HG03342 (cell line): ENCODE data around the gene TIAL1.
"Not testable (repeated sequence)": the region's sequence is repeated elsewhere in the genome, so short reads cannot be mapped to it uniquely, and the experiment has no call there.

Experiments used
- ATAC-seq: cut with Tn5 transposase; IDR thresholded peaks from one replicate; pipeline ENCODE4 v1.9.1; 2021; ENCODE audit warnings: mild to moderate bottlenecking, moderate library complexity; ENCODE audit not compliant: unreplicated experiment

The TIAL1 gene

DNA sequence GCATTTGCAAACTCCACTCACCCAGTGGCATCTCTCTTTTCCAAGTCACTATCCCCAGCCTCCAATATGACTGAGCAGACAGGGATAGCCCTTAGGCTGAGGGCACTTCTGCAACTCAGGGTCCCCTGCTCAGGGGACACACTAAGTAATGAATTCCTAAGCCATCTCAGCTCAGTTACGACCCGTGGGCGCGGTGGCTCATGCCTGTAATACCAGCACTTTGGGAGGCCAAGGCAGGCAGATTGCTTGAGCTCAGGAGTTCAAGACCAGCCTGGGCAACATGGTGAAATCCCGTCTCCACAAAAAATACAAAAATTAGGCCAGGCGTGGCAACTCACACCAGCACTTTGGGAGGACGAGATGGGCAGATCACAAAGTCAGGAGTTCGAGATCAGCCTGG, 64.5 kb downstream of the TIAL1 start:
- not testable (repeated sequence) for ATAC-seq

DNA sequence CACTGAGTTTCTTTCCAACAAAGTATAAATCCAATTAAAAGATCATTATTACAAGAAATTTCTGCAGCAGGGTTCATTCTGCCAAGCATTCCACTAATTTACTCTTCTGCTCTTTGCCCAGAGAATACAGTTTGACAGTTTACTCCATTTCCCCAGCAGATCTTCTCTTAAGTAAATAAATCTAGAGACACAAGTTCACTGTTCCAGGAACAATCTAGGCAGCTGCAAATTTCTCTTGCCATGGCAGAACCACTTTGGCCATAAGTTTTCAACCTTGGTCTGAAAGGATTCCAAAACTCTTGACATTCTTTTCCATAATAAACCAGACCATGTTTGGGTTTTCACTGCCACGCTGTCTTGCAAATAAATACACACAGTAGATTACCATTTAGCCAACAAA, 65.7 kb downstream of the TIAL1 start:
- no peak for ATAC-seq

DNA sequence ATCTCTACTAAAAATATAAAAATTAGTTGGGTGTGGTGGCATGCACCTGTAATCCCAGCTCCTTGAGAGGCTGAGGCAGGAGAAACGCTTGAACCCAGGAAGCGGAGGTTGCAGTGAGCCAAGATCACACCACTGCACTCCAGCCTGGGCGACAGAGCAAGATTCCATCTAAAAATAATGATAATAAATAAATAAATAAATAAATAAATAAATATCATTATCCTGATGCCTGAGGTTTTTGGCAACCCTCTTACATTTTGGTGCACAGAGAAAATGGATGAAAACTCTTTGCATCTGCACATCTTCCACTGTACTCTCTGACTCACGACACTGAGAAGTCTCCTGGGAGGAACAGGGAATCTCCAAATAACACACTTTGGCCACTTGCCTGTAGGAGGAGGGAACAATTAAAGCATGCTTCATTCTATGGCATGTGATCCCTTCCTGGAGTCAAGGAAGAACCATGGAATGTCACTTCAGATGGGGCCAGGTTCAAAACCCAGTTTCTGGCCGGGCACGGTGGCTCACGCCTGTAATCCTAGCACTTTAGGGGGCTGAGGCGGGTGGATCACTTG, 68.0 kb downstream of the TIAL1 start:
- not testable (repeated sequence) for ATAC-seq

DNA sequence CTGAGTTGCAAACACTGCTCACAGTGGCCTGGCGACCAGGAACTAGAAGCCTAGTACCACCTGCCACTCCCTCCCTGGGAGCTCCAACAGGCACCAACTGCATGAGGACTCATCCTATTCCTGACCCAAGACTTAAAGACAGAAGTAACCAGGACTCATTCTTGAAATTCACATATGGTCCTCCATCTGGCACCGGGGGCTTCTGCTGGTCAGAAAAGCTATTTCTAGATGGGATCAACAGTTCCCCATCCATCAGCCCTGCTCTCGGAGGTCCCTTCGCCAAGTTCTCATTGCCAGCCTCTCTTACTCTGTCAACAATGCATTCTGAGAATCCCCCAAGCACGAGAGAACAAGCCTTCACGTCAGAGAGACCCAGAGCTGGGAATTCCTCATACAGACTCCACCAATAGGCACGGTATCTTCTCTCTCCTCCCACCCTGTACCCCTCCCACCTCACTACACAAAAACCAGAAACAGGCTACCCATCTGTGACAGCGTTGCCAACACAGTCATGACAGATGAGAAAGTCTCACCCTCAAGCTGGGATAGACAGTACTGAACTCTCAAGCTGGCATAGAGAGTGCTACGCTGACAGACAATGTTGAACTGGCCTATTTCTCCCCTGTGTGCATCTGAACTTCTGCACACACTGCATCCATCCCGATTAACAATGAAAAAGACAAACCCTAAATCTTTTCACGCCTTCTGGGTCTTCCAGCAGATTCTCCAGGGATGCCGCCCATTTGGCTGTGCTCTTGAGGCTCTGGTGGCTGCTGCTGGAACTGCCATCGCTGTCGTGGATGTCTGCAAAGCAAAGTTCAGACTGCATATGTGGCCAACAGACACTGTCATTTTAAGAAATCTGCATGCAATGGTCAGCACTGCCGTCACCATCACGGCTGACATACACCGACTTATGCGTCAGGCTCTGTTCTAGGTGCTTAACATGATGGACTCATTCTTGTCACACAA, 69.9 kb downstream of the TIAL1 start:
- no peak for ATAC-seq

DNA sequence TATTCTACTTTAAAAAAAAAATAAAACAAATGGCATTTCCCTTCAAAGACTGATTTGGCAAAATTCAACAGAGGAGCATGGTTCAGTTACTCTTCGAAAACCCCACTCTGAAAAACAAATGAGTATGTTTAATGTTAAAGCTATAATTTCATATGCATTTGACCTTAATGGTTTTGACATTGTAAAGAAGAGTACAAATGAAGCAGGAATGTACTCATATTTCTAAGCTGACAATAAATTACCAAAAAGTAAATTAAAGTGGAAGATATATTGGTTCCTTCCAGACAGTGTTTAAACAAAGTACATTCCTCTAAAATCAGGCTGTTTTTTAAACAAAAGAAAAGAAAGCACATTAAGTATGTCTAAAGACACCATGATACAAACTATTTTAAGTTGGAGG, 70.6 kb downstream of the TIAL1 start:
- ATAC-seq, result no peak

DNA sequence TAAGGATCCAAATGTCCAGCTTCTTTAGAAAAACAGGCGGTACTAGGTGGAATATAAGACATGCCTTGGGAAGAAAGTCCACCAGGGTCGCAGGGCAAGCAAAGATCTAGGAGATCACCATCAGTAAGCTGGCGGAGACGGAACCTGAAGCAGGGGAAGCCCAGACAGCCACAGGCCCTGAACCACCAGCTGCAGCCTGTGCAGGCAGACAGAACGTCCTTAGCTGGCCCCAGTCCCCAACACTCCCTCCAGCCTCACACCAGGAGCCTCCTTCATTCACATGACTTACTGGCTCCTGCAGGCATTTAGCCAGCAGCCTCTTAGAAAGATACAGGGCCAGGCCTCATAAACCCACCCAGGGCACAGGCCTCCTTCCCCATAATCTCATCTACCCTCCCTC, 71.6 kb downstream of the TIAL1 start:
- no peak for ATAC-seq

DNA sequence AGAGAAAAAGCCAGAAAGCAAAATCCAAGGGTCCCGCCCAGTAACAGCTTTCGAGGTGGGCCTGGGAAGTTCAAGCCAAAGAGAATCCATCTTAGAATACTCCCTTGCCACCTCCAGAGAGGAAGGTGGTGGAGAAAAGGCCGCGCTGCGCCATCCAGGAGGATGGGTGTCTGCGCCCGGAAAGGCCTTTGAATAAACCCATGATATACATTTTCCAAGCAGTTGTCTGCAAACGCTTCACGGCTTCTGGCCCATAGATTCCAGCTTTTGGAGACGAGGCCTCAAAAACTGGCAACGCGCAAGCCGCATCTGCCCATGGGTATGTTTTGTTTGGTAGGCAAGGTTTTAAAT, 72.1 kb downstream of the TIAL1 start:
- no peak for ATAC-seq

DNA sequence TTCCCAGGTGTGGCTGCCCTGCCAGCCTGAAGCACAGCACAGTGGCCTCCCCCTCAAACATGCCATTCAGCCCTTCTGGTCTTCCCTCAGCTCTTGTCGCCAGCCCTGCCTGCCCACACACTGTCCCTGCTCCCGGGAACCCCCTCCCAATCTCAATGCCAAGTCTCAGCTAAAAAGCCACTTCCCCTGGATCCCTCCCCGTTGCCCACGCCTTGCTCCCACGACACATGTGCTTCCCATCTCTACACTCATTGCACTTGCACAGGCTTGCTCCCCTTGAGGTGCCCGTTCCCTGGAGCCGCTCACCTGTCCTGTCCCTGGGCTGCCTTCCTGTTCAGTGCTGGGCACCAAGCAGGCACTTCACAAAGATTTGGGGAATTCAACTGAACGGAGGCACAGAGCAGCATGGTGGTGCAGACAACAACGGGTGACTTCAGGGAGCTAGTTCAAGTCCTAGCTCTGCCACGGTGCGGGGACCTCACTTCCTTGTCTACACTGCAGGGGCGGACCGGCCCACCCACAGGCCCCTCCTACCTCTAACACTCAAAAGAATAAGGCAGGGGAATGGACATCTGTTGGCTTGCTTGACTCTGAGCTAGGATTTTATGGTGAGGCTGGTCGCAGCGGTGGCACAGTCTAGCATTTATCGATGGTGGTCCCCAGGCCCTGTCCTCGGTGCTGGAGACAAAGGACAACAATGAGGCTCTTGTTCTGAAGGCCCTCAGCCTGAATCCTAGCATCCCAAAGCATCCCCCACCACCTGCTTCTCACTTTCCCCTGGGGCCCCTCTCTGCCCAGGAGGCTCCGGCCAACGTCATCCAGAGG, 72.7 kb downstream of the TIAL1 start:
- ATAC-seq, result no peak
